K562 (cell line): ENCODE measurements around the gene KCTD19. TPM values are rescaled to one million over a fixed set of nuclear protein-coding genes. Genes with fewer than 3 reads are reported as not detected.
A peak's percentile ranks its signal among the peaks of the same experiment; 100 is the strongest.

Source experiments
- ATAC-seq: fragments of 200-7000 bp; cut with Tn5 transposase; 3 replicates; pipeline ENCODE4 v1.9.1; 2020; ENCODE audit warnings: moderate library complexity
- BruUV-seq: library from RNA; stranded (reverse); fragments of 400-500 nt; replicated peaks from 2 replicates; lab custom pipeline; 2021; lab: Mats Ljungman, UMichigan
- CTCF ChIA-PET: fragments of 300-600 bp; formaldehyde crosslinking; extraction: SDS; loops from one replicate; lab custom pipeline; 2021; ENCODE audit warnings: low intra/inter-chr PET ratio; lab: Yijun Ruan, JAX
- POLR2A ChIA-PET: fragments of 300-600, 350-650 bp; sonication (Branson Sonifier 250); formaldehyde crosslinking; extraction: SDS; loops from one replicate; lab custom pipeline; 2021; ENCODE audit warnings: antibody characterized with exemption, inconsistent platforms; lab: Yijun Ruan, JAX
- DNase-seq, 4 experiments: peaks; one replicate each; pipeline versions ENCODE4 v3.0.0 to v3.0.0-alpha.2; 2011 to 2018; ENCODE audit warnings: low spot score in 3 of 4, mixed read lengths in 3 of 4; ENCODE audit errors: extremely low read depth in 1 of 4
- FAIRE-seq: peaks from 2 replicates; lab custom pipeline; 2011; peaks lifted over from hg19 to GRCh38; lab: Jason Lieb, UNC
- H2AFZ ChIP-seq: 2 replicates; pipeline ENCODE4 v1.6.0; 2011; ENCODE audit warnings: low read depth, low read length, control low read depth, inconsistent platforms
- H3K27ac ChIP-seq: fragments of 200-600 bp; 3 replicates; pipeline ENCODE4 v1.8.0; 2011; ENCODE audit warnings: low read depth, mild to moderate bottlenecking, control low read depth, inconsistent platforms, low read length, moderate library complexity, mixed read lengths; ENCODE audit errors: extremely low read depth
- H3K27me3 ChIP-seq, 2 experiments: fragments of 300-600 bp in 1 of 2; 2 replicates in 1 of 2; 3 replicates in 1 of 2; pipeline versions ENCODE4 v1.6.0 to v1.8.0; 2011; ENCODE audit warnings: inconsistent platforms in 2 of 2, low read length in 2 of 2, mild to moderate bottlenecking in 1 of 2, mixed read lengths in 1 of 2, moderate library complexity in 1 of 2; ENCODE audit not compliant: control insufficient read depth in 2 of 2, insufficient read depth in 2 of 2
- H3K36me3 ChIP-seq: fragments of 300-600 bp; 3 replicates; pipeline ENCODE4 v1.8.0; 2011; ENCODE audit warnings: mild to moderate bottlenecking, low read length, inconsistent platforms; ENCODE audit not compliant: control insufficient read depth, insufficient read depth
- H3K4me1 ChIP-seq, 2 experiments: fragments of 200-600 bp in 1 of 2; replicated peaks in 1 of 2; 2 replicates in 1 of 2; 3 replicates in 1 of 2; pipeline versions ENCODE4 v1.5.1 to v1.8.0; 2011; ENCODE audit warnings: inconsistent platforms in 2 of 2, low read length in 2 of 2, mild to moderate bottlenecking in 1 of 2, mixed read lengths in 1 of 2, moderate library complexity in 1 of 2; ENCODE audit not compliant: control insufficient read depth in 2 of 2, insufficient read depth in 2 of 2
- H3K4me2 ChIP-seq: 2 replicates; pipeline ENCODE4 v1.6.1; 2011; ENCODE audit warnings: low read length, control low read depth, inconsistent platforms, mixed read lengths; ENCODE audit not compliant: insufficient read depth
- H3K4me3 ChIP-seq: fragments of 200-600 bp; sonication (generic), shearing (Covaris generic); 2 replicates; pipeline ENCODE4 v1.5.1; 2016; ENCODE audit warnings: control low read depth, inconsistent platforms
- H3K79me2 ChIP-seq: fragments of 200-600 bp; 3 replicates; pipeline ENCODE4 v1.8.0; 2011; ENCODE audit warnings: low read length, inconsistent platforms; ENCODE audit not compliant: control insufficient read depth, insufficient read depth
- H3K9ac ChIP-seq, 2 experiments: 2 replicates each; pipeline versions ENCODE4 v1.6.0 to v1.6.1; 2011; ENCODE audit warnings: low read depth in 2 of 2, low read length in 2 of 2, control low read depth in 1 of 2, inconsistent platforms in 1 of 2, mild to moderate bottlenecking in 1 of 2, mixed read lengths in 1 of 2; ENCODE audit not compliant: insufficient read depth in 1 of 2
- H3K9me1 ChIP-seq: one replicate; pipeline ENCODE4 v1.6.0; 2011; ENCODE audit warnings: inconsistent platforms, mild to moderate bottlenecking, low read length, moderate library complexity; ENCODE audit not compliant: control insufficient read depth, insufficient read depth
- H3K9me3 ChIP-seq: replicated peaks from 2 replicates; pipeline ENCODE4 v1.5.1; 2011; ENCODE audit warnings: low read depth, low read length, inconsistent platforms; ENCODE audit not compliant: control insufficient read depth, insufficient read depth
- H4K20me1 ChIP-seq: replicated peaks from 2 replicates; pipeline ENCODE4 v1.6.1; 2011; ENCODE audit warnings: low read length, inconsistent platforms, mixed read lengths; ENCODE audit not compliant: control insufficient read depth, insufficient read depth
- CAMTA2 ChIP-seq: fragments of 250-450 bp; sonication (Bioruptor Pico); conservative IDR thresholded peaks from 2 replicates; pipeline ENCODE4 v1.5.1; 2022
- CC2D1A ChIP-seq: fragments of 450-650 bp; IDR thresholded peaks from 2 replicates; pipeline ENCODE4 v1.6.1; 2017; ENCODE audit warnings: mild to moderate bottlenecking
- MYC ChIP-seq, 2 experiments: fragments of 250-450 bp in 1 of 2; sonication (Bioruptor Pico) in 1 of 2; IDR thresholded peaks; 2 replicates each; pipeline versions ENCODE4 v1.5.1 to v1.6.1; 2012 to 2021; ENCODE audit warnings: low read depth in 2 of 2, borderline replicate concordance in 1 of 2, improper control_type of control experiment in 1 of 2, low read length in 1 of 2, mild to moderate bottlenecking in 1 of 2, moderate library complexity in 1 of 2
- NR2C2 ChIP-seq, 2 experiments: fragments of 200-800 bp in 1 of 2; sonication (Bioruptor generic) in 1 of 2; sonication (generic) in 1 of 2; formaldehyde crosslinking in 1 of 2; IDR thresholded peaks; 2 replicates each; pipeline versions ENCODE4 v1.6.1 to v1.8.0; 2016 to 2022; ENCODE audit warnings: mild to moderate bottlenecking in 1 of 2, missing compliant biosample characterization in 1 of 2, missing genetic modification characterization in 1 of 2, missing genetic modification reagents in 1 of 2
- TRIM24 ChIP-seq, 2 experiments: fragments of 450-650 bp; IDR thresholded peaks; 2 replicates each; pipeline ENCODE4 v1.6.1; 2016
- ZBTB40 ChIP-seq, 2 experiments: fragments of 450-650 bp in 1 of 2; sonication (generic) in 1 of 2; formaldehyde crosslinking in 1 of 2; IDR thresholded peaks; 2 replicates each; pipeline versions ENCODE4 v1.7.1 to v1.9.0; 2016 to 2022; ENCODE audit warnings: inconsistent platforms in 1 of 2, mild to moderate bottlenecking in 1 of 2, missing genetic modification reagents in 1 of 2
- WGBS: fragments of 100-300 bp; shearing (Covaris generic); methylation state at CpG from one replicate; pipeline ENCODE4 v1.1.6; 2016; ENCODE audit warnings: low coverage, mixed read lengths; ENCODE audit not compliant: insufficient coverage; ENCODE audit errors: missing lambda C conversion rate; 5-methylcytosine and 5-hydroxymethylcytosine counted together
- in situ Hi-C: fragments of 300-500 bp; cut with MboI; formaldehyde crosslinking; loops from 4 replicates; pipeline ENCODE4 v1.15.0; 2018; ENCODE audit warnings: inconsistent platforms, mixed read lengths
- intact Hi-C: fragments of 100-400 bp; cut with micrococcal nuclease; formaldehyde crosslinking; loops from 2 replicates; pipeline ENCODE4 v1.14.2; 2022
- polyA plus RNA-seq, 8 experiments: library from polyadenylated mRNA; depleted of rRNA in 4 of 8; stranded (reverse) in 5 of 8; unstranded in 3 of 8; fragments of >200 nt; fragmentation: Nextera tagmentation in 2 of 8; fragmentation: Illumina TruSeq in 1 of 8; extraction: Ambion mirVana in 2 of 8; extraction: Trizol in 1 of 8; gene quantifications; 2 replicates each; pipeline versions ENCODE4 v1.2.1 to v1.2.3, GENCODE V29; 2011 to 2014; ENCODE audit warnings: inconsistent platforms in 1 of 8, missing spikeins in 1 of 8
- total RNA-seq, 7 experiments: library from RNA; depleted of rRNA in 6 of 7; stranded (reverse); fragments of >200 nt in 6 of 7; fragmentation: Illumina TruSeq in 2 of 7; extraction: Trizol in 2 of 7; gene quantifications; 2 replicates each; pipeline versions ENCODE4 v1.2.1 to v1.2.3, GENCODE V29; 2011 to 2021; ENCODE audit warnings: low replicate concordance in 1 of 7
- TF ChIP-seq, protein P1 (sequence below): fragments of 450-650 bp; IDR thresholded peaks from 2 replicates; pipeline ENCODE4 v1.6.1; 2018; ENCODE audit warnings: mild to moderate bottlenecking, low read depth; ENCODE audit not compliant: partially characterized antibody
- TF ChIP-seq, protein P2 (sequence below): sonication (generic); formaldehyde crosslinking; IDR thresholded peaks from 2 replicates; pipeline ENCODE4 v1.9.0; 2022; ENCODE audit warnings: mild to moderate bottlenecking, missing genetic modification reagents

The KCTD19 gene
- total and polyA plus RNA-seq, 9 of the 15 experiments (the other 6 are each of a cell fraction or from before 2014, with no cell fraction given), result 0.03 to 0.91 (median 0.22) TPM; not detected in 2

DNA sequence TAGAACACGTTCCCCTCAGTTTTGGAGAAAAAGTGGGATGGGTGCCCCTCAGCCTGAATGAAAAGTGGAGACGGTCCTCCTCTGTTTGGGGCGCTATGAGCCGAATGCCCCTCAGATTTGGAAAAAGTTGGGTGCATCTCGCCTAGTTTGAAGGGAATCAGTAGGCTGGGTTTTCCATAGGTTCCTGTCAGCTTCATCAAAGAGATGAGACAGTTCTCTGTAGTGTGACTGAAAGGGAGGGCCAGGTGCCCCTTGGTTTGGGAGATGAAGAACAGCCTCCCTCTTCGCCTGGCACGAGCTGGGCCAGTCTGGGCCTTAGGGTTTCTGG, 78.5 kb downstream of the KCTD19 start:
- no peak for FAIRE-seq

More for the DNA sequence above, 78.5 kb downstream of the KCTD19 start:
- Histone ChIP-seq H3K4me2 (peak overlapping the region; percentile 76), H3K9me1 (no peaks in the 10 kb centered on the region), H3K27me3 (no peaks in the 10 kb centered on the region), H3K4me1 (peaks cover 42 to 64% of the 10 kb centered on the region in 2 experiments), H3K4me3 (peak overlapping the region; percentile 43), H3K36me3 (peaks cover 16% of the 10 kb centered on the region; the same call in 1 of the 3 replicates), H3K27ac (peak overlapping the region; percentile 49), H2AFZ (peak overlapping the region; percentile 86), H3K79me2 (peaks cover 42% of the 10 kb centered on the region), H3K9ac (peak overlapping the region; percentile 63 to 91), H3K9me3 (no peaks in the 10 kb centered on the region), H4K20me1 (no peaks in the 10 kb centered on the region)
- in situ Hi-C loops (no loop called here), intact Hi-C loops (loop anchor here (5.0 to 10.0 kb wide), 2 partner anchors 273 to 296 kb away; no protein-coding TSS in a partner anchor)
- TF ChIP-seq CC2D1A (no peak), NR2C2 (CRISPR knock-in tag; IDR thresholded peaks at IDR 0.05) (0 out of 2 replicates have a peak, but pooled peaks have one; percentile 6), NR2C2 (tag; IDR thresholded peaks at IDR 0.05) (no peak), CAMTA2 (no peak), TRIM24 (IDR thresholded peaks at IDR 0.05) (0 out of 4 replicates have a peak, but pooled peaks of 1 of the 2 experiments have one; percentile 1), MYC (IDR thresholded peaks at IDR 0.05; ENCODE audit: low read depth, low read length) (no peak), MYC (CRISPR knock-in tag; IDR thresholded peaks at IDR 0.05; ENCODE audit: borderline replicate concordance, low read depth) (0 out of 2 replicates have a peak, but pooled peaks have one; percentile 20), ZBTB40 (IDR thresholded peaks at IDR 0.05) (0 out of 2 replicates have a peak, but pooled peaks have one; percentile 6), ZBTB40 (CRISPR knock-in tag; IDR thresholded peaks at IDR 0.05) (no peak)
- TF ChIP-seq, protein P1, sequence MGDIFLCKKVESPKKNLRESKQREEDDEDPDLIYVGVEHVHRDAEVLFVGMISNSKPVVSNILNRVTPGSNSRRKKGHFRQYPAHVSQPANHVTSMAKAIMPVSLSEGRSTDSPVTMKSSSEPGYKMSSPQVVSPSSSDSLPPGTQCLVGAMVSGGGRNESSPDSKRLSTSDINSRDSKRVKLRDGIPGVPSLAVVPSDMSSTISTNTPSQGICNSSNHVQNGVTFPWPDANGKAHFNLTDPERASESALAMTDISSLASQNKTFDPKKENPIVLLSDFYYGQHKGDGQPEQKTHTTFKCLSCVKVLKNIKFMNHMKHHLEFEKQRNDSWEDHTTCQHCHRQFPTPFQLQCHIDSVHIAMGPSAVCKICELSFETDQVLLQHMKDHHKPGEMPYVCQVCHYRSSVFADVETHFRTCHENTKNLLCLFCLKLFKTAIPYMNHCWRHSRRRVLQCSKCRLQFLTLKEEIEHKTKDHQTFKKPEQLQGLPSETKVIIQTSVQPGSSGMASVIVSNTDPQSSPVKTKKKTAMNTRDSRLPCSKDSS, result peak; percentile 12
- TF ChIP-seq, protein P2, sequence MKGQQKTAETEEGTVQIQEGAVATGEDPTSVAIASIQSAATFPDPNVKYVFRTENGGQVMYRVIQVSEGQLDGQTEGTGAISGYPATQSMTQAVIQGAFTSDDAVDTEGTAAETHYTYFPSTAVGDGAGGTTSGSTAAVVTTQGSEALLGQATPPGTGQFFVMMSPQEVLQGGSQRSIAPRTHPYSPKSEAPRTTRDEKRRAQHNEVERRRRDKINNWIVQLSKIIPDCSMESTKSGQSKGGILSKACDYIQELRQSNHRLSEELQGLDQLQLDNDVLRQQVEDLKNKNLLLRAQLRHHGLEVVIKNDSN, result peak; percentile 34; the same call in 1 of the 2 replicates
- CTCF ChIA-PET, result no interaction called here
- ATAC-seq (no peak), DNase-seq (no peak)
- TSS peak; percentile 43 for BruUV-seq
- POLR2A ChIA-PET, result interaction anchor here (0.6 to 1.2 kb wide), 6 partner anchors 9 to 233 kb away, joined by 3 to 5 read pairs (median 4); partner anchors contain the start of gene ATP6V0D1
- 21% methylated on average over 7 of the region's 7 CpGs for WGBS
